PC-9 (cell line): ENCODE data around the gene APBA1. TPM values are rescaled to one million over a fixed set of nuclear protein-coding genes. Genes with fewer than 3 reads are reported as not detected.

Experiments
- BruUV-seq: library from RNA; stranded (reverse); fragments of 400-500 nt; replicated peaks from 2 replicates; lab custom pipeline; 2021; lab: Mats Ljungman, UMichigan
- CTCF ChIA-PET: fragments of 300-600 bp; sonication (Branson Sonifier 250); formaldehyde crosslinking; loops from one replicate; lab custom pipeline; 2022; ENCODE audit warnings: antibody characterized with exemption; lab: Charles Lee
- POLR2A ChIA-PET: fragments of 300-600 bp; sonication (Branson Sonifier 250); formaldehyde crosslinking; loops from one replicate; lab custom pipeline; 2022; ENCODE audit warnings: antibody characterized with exemption; ENCODE audit not compliant: unreplicated experiment; lab: Charles Lee
- DNase-seq, 2 experiments: peaks; one replicate each; pipeline versions ENCODE4 v3.0.0 to v3.0.0-alpha.2; 2015 to 2022; ENCODE audit warnings: mixed read lengths in 1 of 2
- H2AFZ ChIP-seq: fragments of 200-600 bp; sonication (generic); 2 replicates; pipeline ENCODE4 v1.8.1; 2017; ENCODE audit warnings: antibody characterized with exemption
- H3F3A ChIP-seq: fragments of 200-600 bp; sonication (generic); 2 replicates; pipeline ENCODE4 v1.8.1; 2017; ENCODE audit warnings: antibody characterized with exemption, mild to moderate bottlenecking, low read depth; ENCODE audit not compliant: insufficient read depth
- H3K27ac ChIP-seq: fragments of 200-600 bp; sonication (generic); 2 replicates; pipeline ENCODE4 v1.6.1; 2016; ENCODE audit warnings: mixed run types
- H3K27me3 ChIP-seq: fragments of 200-600 bp; sonication (generic); 2 replicates; pipeline ENCODE4 v1.6.1; 2016; ENCODE audit warnings: low read depth, mixed run types; ENCODE audit not compliant: insufficient read depth
- H3K36me3 ChIP-seq: fragments of 200-600 bp; sonication (generic); 2 replicates; pipeline ENCODE4 v1.6.1; 2016; ENCODE audit warnings: low read depth, mixed run types
- H3K4me1 ChIP-seq: fragments of 200-600 bp; sonication (generic); replicated peaks from 2 replicates; pipeline ENCODE4 v1.6.1; 2016; ENCODE audit warnings: mixed run types; ENCODE audit not compliant: insufficient read depth
- H3K4me2 ChIP-seq: fragments of 200-600 bp; sonication (generic); 2 replicates; pipeline ENCODE4 v1.6.1; 2017; ENCODE audit warnings: mixed run types
- H3K4me3 ChIP-seq: fragments of 200-600 bp; sonication (generic); 2 replicates; pipeline ENCODE4 v1.6.1; 2016; ENCODE audit warnings: mixed run types
- H3K79me2 ChIP-seq: fragments of 200-600 bp; sonication (generic); 2 replicates; pipeline ENCODE4 v1.6.1; 2017; ENCODE audit warnings: low read depth, mixed run types
- H3K9me2 ChIP-seq: fragments of 200-600 bp; sonication (generic); 2 replicates; pipeline ENCODE4 v1.8.1; 2017; ENCODE audit warnings: mild to moderate bottlenecking; ENCODE audit not compliant: insufficient read depth
- H3K9me3 ChIP-seq: fragments of 200-600 bp; sonication (generic); 2 replicates; pipeline ENCODE4 v1.8.1; 2016; ENCODE audit warnings: low read depth; ENCODE audit not compliant: insufficient read depth
- H4K20me1 ChIP-seq: fragments of 200-600 bp; sonication (generic); 2 replicates; pipeline ENCODE4 v1.8.1; 2017; ENCODE audit not compliant: insufficient read depth
- EZH2 ChIP-seq: fragments of 200-600 bp; sonication (generic); IDR thresholded peaks from 2 replicates; pipeline ENCODE4 v1.8.0; 2017; ENCODE audit warnings: antibody characterized with exemption, low read depth
- intact Hi-C: fragments of 100-400 bp; cut with micrococcal nuclease; formaldehyde crosslinking; loops from one replicate; pipeline ENCODE4 v1.10.0; 2022; ENCODE audit not compliant: unreplicated experiment
- total RNA-seq: library from RNA; stranded (reverse); gene quantifications from 2 replicates; pipeline ENCODE4 v1.2.3, GENCODE V29; 2021
- TF ChIP-seq, protein P1 (sequence below): fragments of 200-600 bp; sonication (generic); conservative IDR thresholded peaks from 2 replicates; pipeline ENCODE4 v1.6.1; 2017; ENCODE audit warnings: mixed run types, antibody characterized with exemption, mild to moderate bottlenecking, moderate library complexity

The APBA1 gene
- total RNA-seq, 1 experiment from 2014 or later = 0.44 TPM

DNA sequence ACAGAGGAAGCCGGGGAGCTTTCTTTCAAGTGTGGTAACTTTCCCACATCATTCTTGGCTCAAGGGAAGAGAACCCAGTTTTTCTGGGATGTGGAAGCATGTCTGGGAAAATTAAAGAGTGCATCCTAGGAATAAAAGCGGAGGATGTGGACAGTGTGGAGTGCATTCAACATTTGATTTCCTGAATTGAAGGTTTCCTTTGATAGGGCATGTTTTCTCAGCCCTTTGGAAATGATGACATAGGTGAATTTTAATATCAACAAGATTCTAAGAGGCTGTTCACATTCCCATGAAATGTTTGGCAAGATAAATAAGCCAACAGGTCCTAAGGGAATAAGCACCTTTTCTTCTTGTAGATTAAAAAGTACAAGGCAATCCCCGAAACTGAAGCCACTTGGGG is 283.6 kb downstream of the APBA1 start:
- Histone ChIP-seq H3K9me2 (no peaks in the 10 kb centered on the region), H3K27ac (peak overlapping the region; percentile 14; the same call in 1 of the 2 replicates), H3K4me1 (peaks cover 39% of the 10 kb centered on the region), H3K27me3 (no peaks in the 10 kb centered on the region), H4K20me1 (no peaks in the 10 kb centered on the region), H3K4me3 (no peak overlapping the region), H3K9me3 (no peaks in the 10 kb centered on the region), H3K36me3 (no peaks in the 10 kb centered on the region), H3K4me2 (0 out of 2 replicates have a peak overlapping the region, but pooled peaks have one; percentile 8), H3F3A (peaks cover 20% of the 10 kb centered on the region; the same call in 1 of the 2 replicates), H2AFZ (no peak overlapping the region), H3K79me2 (no peaks in the 10 kb centered on the region)
- BruUV-seq = no TSS peak
- TF ChIP-seq, protein P1, sequence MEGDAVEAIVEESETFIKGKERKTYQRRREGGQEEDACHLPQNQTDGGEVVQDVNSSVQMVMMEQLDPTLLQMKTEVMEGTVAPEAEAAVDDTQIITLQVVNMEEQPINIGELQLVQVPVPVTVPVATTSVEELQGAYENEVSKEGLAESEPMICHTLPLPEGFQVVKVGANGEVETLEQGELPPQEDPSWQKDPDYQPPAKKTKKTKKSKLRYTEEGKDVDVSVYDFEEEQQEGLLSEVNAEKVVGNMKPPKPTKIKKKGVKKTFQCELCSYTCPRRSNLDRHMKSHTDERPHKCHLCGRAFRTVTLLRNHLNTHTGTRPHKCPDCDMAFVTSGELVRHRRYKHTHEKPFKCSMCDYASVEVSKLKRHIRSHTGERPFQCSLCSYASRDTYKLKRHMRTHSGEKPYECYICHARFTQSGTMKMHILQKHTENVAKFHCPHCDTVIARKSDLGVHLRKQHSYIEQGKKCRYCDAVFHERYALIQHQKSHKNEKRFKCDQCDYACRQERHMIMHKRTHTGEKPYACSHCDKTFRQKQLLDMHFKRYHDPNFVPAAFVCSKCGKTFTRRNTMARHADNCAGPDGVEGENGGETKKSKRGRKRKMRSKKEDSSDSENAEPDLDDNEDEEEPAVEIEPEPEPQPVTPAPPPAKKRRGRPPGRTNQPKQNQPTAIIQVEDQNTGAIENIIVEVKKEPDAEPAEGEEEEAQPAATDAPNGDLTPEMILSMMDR = no peak
- TF ChIP-seq EZH2 = no peak
- POLR2A ChIA-PET = interaction anchor here (0.6 kb wide), 1 partner anchor 370 kb away, joined by 3 read pairs; no protein-coding TSS in a partner anchor
- CTCF ChIA-PET = no interaction called here
- intact Hi-C loops = loop anchor here (10.0 kb wide), 2 partner anchors 124 to 354 kb away; partner anchors contain the start of gene FXN
- no peak for DNase-seq

DNA sequence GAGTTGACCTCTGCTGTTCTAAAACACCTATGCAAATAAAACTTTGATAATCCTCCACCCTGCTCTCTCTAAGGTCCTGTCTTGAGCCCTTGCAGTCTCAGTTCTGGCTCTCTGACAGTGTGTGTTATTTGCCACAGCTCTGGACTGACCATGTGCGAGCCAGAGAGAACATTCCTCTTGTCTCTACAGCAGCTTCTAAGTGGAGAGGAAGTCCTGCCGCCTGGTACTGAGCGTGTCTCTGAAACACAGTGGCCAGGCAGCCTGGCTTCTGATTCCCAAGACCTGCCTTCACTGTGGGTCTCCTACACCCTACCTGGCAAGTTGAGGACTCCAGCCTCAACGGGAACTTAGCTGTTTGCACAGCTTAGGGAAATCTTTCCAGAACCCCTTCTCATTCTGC is 285.5 kb downstream of the APBA1 start:
- H3K27me3 ChIP-seq = no peaks in the 10 kb centered on the region
- H4K20me1 ChIP-seq = no peaks in the 10 kb centered on the region
- TF ChIP-seq EZH2 = no peak
- TF ChIP-seq, protein P1 = no peak
- H3K4me3 ChIP-seq = no peak overlapping the region
- no peaks in the 10 kb centered on the region for H3K9me3 ChIP-seq
- no peak for DNase-seq
- no TSS peak for BruUV-seq
- intact Hi-C loops = loop anchor here (10.0 kb wide), 2 partner anchors 122 to 352 kb away; partner anchors contain the start of gene FXN
- peaks cover 39% of the 10 kb centered on the region for H3K4me1 ChIP-seq
- ChIA-PET POLR2A (no interaction called here), CTCF (interaction anchor here (0.5 kb wide), 1 partner anchor 351 kb away, joined by 3 read pairs; no protein-coding TSS in a partner anchor)
- no peak overlapping the region for H3K27ac ChIP-seq
- no peaks in the 10 kb centered on the region for H3K36me3 ChIP-seq
- H3K9me2 ChIP-seq = no peaks in the 10 kb centered on the region
- H3K79me2 ChIP-seq = no peaks in the 10 kb centered on the region
- H2AFZ ChIP-seq = no peak overlapping the region
- H3F3A ChIP-seq = peaks cover 20% of the 10 kb centered on the region; the same call in 1 of the 2 replicates
- no peak overlapping the region for H3K4me2 ChIP-seq

DNA sequence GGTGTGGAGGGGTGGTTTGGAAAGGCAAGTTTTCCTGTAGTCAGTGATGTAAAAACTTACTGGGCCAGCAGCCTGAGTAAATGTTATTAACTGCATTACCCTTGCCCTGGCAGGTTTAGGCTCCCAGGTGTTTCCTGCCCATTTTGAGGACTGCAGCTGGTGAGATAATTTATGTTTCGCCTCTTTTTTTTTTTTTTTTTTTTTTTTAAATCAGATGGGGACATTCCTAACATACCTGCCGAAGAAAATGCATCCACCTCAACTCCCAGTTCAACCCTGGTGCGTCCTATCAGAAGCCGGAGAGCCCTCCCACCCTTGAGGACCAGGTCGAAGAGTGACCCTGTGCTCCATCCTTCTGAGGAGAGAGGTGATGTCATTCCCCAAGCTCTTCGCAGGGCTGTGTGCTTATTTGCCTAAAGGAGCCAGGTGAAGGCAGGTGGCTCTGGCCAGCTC is 286.6 kb downstream of the APBA1 start:
- ChIA-PET POLR2A (interaction anchor here (0.7 kb wide), 2 partner anchors 9 to 726 kb away, joined by 4 to 7 read pairs; no protein-coding TSS in a partner anchor), CTCF (no interaction called here)
- Histone ChIP-seq H3K9me3 (no peaks in the 10 kb centered on the region), H3K27ac (no peak overlapping the region), H3K36me3 (no peaks in the 10 kb centered on the region), H2AFZ (no peak overlapping the region), H3F3A (peaks cover 18% of the 10 kb centered on the region; the same call in 1 of the 2 replicates), H4K20me1 (no peaks in the 10 kb centered on the region), H3K4me1 (peaks cover 44% of the 10 kb centered on the region), H3K9me2 (no peaks in the 10 kb centered on the region), H3K4me3 (no peak overlapping the region), H3K79me2 (no peaks in the 10 kb centered on the region), H3K4me2 (no peak overlapping the region), H3K27me3 (no peaks in the 10 kb centered on the region)
- no peak for TF ChIP-seq EZH2
- no TSS peak for BruUV-seq
- intact Hi-C loops = loop anchor here (10.0 kb wide), 2 partner anchors 121 to 351 kb away; partner anchors contain the start of gene FXN
- DNase-seq = peak; percentile 54 to 69
